ENCODE data around the gene KMT2B. TPM values are rescaled to one million over a fixed set of nuclear protein-coding genes. Genes with fewer than 3 reads are reported as not detected.

KMT2B gene
- total and polyA plus RNA-seq, 9 of the 15 experiments (the other 6 are each of a cell fraction or from before 2014, with no cell fraction given): 0.63 to 43.9 (median 8.1) TPM

DNA sequence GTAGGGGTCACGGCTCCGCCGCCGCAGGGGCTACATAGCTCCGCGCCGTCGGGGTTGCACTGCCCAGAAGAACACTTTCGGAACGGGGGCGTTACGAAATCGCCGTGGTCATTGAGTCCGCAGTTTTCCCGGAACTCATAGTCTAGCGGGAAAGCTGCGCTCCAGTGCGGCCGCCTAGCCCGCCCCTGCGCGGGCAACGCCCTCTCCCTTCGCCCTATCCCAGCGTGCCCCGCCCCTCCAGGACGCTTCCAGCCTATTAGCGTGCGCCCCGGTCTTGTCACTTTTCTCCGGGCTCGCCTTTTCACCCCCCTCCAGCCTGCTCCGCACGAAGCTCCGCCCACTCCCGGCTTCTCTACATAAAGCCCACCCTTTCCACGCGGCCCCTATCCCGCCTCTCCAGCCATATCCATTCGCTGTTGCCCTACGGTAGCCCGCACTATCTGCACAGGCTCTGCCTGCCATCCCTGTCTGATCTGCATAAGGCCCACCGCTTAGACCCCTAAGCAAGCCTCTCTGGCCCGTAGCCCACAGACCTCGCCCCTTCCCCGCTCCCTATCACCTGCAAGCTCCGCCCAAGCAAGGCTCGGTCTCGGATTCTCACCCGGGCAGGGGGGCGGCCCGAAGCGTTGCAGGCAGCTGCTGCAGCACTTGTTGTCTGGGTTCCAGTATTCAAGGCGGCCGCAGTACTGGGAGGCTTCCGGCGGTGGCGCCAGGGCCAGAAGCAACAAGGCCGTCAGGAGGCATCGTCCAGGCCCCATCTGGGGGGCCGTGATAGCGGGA lies 22.8 kb downstream of the KMT2B start (continued):
- TF ChIP-seq, protein P1, sequence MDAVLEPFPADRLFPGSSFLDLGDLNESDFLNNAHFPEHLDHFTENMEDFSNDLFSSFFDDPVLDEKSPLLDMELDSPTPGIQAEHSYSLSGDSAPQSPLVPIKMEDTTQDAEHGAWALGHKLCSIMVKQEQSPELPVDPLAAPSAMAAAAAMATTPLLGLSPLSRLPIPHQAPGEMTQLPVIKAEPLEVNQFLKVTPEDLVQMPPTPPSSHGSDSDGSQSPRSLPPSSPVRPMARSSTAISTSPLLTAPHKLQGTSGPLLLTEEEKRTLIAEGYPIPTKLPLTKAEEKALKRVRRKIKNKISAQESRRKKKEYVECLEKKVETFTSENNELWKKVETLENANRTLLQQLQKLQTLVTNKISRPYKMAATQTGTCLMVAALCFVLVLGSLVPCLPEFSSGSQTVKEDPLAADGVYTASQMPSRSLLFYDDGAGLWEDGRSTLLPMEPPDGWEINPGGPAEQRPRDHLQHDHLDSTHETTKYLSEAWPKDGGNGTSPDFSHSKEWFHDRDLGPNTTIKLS (IDR thresholded peaks at IDR 0.05; ENCODE audit: borderline replicate concordance, low read depth): no peak; the same call in none of the 2 replicates
- TF ChIP-seq RFX5 (IDR thresholded peaks at IDR 0.05; ENCODE audit: low read depth, low read length) (no peak), ZNF23 (CRISPR knock-in tag; IDR thresholded peaks at IDR 0.05) (no peak), CREB1 (IDR thresholded peaks at IDR 0.05) (no peak; the same call in 1 of the 2 replicates), CREB1 (CRISPR knock-in tag; IDR thresholded peaks at IDR 0.05) (no peak; the same call in 1 of the 2 replicates), ZNF12 (CRISPR knock-in tag; IDR thresholded peaks at IDR 0.05) (0 out of 2 replicates have a peak, but pooled peaks have one; percentile 4), ZNF134 (CRISPR knock-in tag; conservative IDR thresholded peaks at IDR 0.05) (no peak), FOXA1 (IDR thresholded peaks at IDR 0.05; ENCODE audit: borderline replicate concordance) (no peak), MAFK (IDR thresholded peaks at IDR 0.05; ENCODE audit: low read length) (no peak), ZNF436 (CRISPR knock-in tag; IDR thresholded peaks at IDR 0.05) (no peak), TOE1 (IDR thresholded peaks at IDR 0.05; ENCODE audit: borderline replicate concordance) (0 out of 2 replicates have a peak, but pooled peaks have one; percentile 14), TOE1 (CRISPR knock-in tag; IDR thresholded peaks at IDR 0.05; ENCODE audit: borderline replicate concordance, low read depth) (no peak), TAF9B (IDR thresholded peaks at IDR 0.05; ENCODE audit: partially characterized antibody) (no peak)
- TF ChIP-seq, protein P2, sequence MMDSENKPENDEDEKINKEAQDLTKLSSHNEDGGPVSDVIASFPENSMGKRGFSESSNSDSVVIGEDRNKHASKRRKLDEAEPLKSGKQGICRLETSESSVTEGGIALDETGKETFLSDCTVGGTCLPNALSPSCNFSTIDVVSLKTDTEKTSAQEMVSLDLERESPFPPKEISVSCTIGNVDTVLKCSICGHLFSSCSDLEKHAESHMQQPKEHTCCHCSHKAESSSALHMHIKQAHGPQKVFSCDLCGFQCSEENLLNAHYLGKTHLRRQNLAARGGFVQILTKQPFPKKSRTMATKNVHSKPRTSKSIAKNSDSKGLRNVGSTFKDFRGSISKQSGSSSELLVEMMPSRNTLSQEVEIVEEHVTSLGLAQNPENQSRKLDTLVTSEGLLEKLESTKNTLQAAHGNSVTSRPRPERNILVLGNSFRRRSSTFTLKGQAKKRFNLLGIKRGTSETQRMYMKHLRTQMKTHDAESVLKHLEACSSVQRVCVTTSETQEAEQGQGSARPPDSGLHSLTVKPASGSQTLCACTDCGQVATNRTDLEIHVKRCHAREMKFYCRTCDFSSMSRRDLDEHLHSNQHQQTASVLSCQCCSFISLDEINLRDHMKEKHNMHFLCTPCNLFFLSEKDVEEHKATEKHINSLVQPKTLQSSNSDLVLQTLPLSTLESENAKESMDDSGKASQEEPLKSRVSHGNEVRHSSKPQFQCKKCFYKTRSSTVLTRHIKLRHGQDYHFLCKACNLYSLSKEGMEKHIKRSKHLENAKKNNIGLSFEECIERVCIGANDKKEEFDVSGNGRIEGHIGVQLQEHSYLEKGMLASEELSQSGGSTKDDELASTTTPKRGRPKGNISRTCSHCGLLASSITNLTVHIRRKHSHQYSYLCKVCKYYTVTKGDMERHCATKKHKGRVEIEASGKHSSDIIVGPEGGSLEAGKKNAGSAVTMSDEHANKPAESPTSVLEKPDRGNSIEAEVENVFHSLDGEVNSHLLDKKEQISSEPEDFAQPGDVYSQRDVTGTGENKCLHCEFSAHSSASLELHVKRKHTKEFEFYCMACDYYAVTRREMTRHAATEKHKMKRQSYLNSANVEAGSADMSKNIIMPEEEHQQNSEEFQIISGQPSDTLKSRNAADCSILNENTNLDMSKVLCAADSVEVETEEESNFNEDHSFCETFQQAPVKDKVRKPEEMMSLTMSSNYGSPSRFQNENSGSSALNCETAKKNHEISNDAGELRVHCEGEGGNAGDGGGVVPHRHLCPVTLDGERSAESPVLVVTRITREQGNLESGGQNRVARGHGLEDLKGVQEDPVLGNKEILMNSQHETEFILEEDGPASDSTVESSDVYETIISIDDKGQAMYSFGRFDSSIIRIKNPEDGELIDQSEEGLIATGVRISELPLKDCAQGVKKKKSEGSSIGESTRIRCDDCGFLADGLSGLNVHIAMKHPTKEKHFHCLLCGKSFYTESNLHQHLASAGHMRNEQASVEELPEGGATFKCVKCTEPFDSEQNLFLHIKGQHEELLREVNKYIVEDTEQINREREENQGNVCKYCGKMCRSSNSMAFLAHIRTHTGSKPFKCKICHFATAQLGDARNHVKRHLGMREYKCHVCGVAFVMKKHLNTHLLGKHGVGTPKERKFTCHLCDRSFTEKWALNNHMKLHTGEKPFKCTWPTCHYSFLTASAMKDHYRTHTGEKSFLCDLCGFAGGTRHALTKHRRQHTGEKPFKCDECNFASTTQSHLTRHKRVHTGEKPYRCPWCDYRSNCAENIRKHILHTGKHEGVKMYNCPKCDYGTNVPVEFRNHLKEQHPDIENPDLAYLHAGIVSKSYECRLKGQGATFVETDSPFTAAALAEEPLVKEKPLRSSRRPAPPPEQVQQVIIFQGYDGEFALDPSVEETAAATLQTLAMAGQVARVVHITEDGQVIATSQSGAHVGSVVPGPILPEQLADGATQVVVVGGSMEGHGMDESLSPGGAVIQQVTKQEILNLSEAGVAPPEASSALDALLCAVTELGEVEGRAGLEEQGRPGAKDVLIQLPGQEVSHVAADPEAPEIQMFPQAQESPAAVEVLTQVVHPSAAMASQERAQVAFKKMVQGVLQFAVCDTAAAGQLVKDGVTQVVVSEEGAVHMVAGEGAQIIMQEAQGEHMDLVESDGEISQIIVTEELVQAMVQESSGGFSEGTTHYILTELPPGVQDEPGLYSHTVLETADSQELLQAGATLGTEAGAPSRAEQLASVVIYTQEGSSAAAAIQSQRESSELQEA (IDR thresholded peaks at IDR 0.05; ENCODE audit: low read depth): peak; percentile 84
- TF ChIP-seq, protein P3, sequence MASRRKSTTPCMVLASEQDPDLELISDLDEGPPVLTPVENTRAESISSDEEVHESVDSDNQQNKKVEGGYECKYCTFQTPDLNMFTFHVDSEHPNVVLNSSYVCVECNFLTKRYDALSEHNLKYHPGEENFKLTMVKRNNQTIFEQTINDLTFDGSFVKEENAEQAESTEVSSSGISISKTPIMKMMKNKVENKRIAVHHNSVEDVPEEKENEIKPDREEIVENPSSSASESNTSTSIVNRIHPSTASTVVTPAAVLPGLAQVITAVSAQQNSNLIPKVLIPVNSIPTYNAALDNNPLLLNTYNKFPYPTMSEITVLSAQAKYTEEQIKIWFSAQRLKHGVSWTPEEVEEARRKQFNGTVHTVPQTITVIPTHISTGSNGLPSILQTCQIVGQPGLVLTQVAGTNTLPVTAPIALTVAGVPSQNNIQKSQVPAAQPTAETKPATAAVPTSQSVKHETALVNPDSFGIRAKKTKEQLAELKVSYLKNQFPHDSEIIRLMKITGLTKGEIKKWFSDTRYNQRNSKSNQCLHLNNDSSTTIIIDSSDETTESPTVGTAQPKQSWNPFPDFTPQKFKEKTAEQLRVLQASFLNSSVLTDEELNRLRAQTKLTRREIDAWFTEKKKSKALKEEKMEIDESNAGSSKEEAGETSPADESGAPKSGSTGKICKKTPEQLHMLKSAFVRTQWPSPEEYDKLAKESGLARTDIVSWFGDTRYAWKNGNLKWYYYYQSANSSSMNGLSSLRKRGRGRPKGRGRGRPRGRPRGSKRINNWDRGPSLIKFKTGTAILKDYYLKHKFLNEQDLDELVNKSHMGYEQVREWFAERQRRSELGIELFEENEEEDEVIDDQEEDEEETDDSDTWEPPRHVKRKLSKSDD (conservative IDR thresholded peaks at IDR 0.05; ENCODE audit: low read length): no peak

All from K562 (cell line).